C1 segment of cervical spinal cord (tissue), 14 donors: Measurements from ENCODE around the gene NCK2.
"Not testable (repeated sequence)": the region's sequence is repeated elsewhere in the genome, so short reads cannot be mapped to it uniquely, and the experiment has no call there.

ENCODE experiments used
- DNase-seq, 14 donors: peaks; one replicate each; lab custom pipeline; 2025; lab: John Stamatoyannopoulos, UW

NCK2 gene

GRCh38 chr2:105888625-105889024 is 143.9 kb downstream of the NCK2 start:
- no peak for DNase-seq

- no peak for DNase-seq
These were observed 144.3 kb downstream of the NCK2 start for GRCh38 chr2:105889046-105889445.

DNA sequence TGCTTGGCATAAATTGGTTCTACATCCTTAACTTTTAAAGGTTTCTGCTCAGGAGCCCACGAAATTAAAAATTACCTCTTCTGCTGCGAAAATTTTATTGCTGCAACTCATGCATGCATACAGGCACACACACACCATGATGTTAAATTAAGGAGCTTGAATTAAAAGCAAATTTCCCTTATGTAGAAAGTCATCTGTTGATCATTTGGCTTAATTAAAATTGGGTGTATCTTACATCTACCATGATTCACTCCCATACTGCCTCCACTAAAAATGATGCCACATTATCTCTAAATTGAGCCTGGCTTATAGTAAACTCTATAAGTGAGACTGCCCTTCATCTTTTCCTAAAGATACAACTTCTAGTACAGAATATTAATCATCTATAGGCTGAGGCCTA is 145.4 kb downstream of the NCK2 start:
- no peak for DNase-seq

GRCh38 chr2:105890856-105891255 is 146.1 kb downstream of the NCK2 start:
- no peak for DNase-seq

GRCh38 chr2:105893011-105893995 is 148.6 kb downstream of the NCK2 start:
- no peak for DNase-seq

DNA sequence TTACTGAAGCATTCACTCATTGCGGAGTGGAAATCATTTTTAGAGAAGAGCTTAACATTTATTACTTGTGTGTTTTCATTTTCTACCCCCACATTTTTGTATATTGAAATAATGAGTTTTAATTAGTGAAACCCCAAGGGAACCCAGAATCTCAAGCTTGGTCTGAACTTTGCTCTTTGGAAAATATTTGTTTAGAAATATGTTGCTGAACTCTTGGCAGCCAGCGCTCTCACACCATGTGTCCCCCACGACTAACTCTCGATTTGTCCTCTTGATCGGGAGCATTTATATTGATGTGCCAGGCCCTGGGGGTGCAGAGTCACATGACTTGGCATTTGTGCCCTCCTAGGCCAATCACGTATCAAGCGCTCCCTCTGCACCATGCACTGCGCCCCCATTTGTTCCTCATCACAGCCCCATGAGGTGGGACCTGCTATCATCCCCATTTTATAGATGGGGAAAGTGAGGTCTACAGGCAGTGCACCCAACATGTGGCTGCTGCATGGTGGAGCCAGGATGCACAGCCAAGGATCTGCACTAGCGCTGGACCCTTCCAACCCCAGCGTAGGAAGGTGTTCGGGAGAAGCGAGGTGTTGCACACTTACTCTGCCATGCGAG is 149.7 kb downstream of the NCK2 start:
- DNase-seq, result no peak

DNA sequence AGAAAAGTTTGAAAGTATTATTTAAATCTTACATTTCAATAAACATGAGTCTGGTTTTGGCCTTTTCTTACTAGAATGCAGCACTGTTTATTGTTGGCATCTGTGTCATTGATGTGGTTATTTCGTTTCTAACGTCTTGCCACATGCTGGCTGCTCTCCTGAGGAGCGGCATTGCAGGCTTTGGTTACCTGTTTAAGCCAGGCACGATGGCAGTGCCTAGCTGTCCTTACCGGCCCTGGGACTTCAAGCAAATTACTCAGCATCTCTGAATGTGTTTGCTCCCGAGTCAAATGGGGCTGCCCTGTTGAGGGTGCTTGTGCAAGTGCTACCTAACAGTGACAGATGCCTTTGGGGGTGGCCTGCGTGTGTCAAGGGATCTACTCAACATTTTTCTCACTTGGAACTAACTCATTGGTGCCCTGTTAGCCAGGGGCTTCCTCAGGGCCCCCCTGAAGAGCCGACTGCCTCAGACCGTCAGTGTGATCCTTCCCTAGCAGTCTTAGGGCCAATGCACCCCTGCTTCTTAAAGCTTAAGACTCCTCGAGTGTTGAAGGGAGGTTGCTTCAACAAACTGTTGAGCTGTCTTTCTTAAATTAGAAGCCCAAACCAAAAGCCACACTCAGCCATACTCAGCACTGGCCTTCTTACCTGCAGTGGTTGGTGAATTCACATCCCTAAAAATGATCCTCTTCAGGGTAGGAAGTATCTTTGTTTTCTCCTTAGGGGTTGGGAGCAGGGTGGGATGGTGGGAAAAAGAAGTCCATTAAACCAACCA is 151.5 kb downstream of the NCK2 start:
- no peak for DNase-seq

DNA sequence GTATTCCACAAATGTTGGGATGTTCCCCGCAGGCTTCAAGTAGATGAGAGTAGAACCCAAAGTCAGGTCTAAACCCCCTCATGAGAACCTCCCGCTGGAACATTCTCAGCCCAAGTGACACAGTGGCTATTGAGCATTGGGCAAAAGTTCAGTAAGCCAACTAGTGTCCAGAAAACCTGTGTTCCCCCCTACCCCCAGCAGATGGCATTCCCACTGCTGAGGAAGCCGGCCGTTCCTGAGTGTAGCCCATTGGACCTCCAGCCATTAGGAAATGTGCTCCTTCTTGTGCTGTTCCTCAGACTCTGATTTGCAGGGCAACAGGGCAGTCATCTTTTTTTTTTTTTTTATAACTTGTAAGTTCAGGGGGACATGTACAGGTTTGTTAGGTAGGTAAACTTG is 152.1 kb downstream of the NCK2 start:
- DNase-seq, result no peak

GRCh38 chr2:105897694-105898093 is 153.0 kb downstream of the NCK2 start:
- DNase-seq, result not testable (repeated sequence)

DNA sequence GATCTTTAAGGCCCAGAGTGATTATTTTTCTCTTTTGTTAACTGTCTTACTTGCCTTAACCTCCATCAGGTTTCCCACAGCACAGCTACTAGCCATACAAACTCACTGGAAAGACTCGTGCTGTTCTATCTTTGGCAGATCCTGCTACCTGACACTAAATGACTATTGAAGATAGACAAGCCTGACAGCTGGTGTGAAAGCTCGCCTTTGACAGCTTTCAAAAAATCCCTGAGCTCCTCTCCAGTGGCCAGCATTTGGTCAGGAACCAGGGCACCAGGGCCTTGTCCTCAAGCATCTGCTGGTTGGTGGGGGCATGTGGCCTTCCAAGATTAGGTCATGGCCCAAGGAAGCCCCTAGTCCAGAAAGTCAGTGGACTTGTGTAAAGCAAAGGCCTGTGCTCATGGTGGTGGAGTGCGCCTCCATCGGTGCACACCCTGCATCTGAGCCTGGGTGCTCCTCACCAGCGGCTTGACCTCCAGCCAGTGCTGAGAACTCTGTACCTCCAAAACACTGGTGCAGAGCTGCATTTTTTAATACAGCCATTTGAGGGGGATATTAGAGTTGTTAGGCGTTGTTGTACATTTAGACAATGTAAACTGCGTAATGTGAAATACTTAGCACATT is 158.5 kb downstream of the NCK2 start:
- no peak for DNase-seq

- no peak for DNase-seq
These were observed 160.2 kb downstream of the NCK2 start for GRCh38 chr2:105904938-105905337.

GRCh38 chr2:105906481-105906880 is 161.8 kb downstream of the NCK2 start:
- DNase-seq, result no peak

DNA sequence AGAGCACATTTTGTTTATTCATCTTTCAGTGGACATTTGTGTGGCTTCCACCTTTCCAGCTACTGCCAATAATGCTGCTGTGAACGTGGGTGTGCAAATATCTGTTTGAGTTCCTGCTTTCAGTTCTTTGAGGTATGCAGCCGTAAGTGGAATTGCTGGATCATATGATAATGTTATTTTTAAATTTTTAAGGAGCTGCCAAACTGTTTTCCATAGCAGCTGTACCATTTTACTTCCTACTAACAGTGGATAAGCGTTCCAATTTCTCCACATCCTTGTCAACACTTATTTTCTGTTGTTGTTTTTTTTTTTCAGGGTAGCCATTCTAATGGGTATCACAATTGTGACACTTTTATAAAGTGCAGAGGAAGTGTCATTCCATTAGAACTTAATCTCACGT is 162.5 kb downstream of the NCK2 start:
- DNase-seq, result no peak

GRCh38 chr2:105909215-105909614 is 164.5 kb downstream of the NCK2 start:
- no peak for DNase-seq

GRCh38 chr2:105910497-105911238 is 166.0 kb downstream of the NCK2 start:
- no peak for DNase-seq

- no peak for DNase-seq
These were observed 166.7 kb downstream of the NCK2 start for GRCh38 chr2:105911425-105911824.

DNA sequence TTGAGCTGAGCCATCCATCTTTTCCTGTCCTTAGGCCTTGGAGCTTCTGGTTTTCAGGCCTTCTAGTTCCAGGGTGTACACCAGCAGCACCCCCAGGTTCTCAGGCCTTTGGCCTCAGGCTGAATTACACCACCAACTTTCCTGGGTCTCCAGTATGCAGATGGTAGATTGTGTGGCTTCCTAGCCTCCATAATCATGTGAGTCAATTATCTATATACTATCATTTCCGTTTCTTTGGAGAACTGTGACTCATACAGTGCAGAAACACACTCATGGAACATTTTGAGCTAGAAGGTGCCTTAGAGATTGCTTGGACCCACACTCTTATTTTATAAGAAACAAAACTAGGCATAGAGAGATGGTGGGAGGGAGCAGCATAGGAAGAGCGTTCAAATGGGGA is 167.4 kb downstream of the NCK2 start:
- DNase-seq, result no peak

DNA sequence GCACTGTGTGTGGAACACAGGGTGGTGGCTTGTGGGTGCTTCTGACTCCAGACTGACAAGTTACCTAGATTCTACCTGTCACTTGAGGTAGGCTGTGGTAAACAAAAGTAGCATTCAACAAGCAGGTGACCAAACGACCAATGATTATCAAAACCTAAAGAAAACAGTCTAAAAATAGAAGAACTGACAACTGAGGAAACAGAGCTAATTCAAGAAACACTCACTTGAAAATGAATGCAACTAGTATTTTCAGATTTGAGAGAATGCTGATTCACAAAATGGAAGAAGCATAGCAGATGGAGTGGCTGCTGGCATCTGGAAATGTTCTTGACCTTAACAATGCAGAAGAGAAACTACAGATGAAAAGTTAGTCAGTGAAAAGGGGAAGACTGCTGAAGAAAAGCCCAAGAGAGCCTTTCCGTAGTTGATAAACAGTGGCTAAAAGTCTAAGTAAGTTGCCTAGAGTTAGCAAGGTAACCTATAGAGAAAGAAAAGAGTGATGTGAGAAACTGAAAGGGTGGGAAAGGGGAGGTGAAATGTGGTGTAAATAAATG is 170.4 kb downstream of the NCK2 start:
- no peak for DNase-seq

DNA sequence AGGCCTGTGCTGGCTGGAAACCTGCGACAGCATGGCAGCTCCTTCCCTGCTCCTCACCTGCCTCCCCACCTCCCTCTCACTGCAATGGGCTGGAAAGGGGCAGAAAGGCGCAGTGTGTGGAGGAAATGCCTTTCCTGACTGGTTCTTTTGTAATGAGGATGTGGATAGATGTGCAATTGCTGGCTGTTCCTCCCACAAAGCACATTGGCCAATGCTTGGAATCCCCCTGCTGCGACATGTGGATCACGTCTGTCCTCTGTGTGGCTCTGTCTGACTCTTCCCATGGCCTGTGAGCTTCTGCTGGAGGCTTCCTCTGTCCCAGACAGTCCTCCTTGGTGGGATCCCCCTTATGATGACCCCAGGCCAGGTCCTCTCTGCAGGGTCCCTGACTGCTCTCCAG is 172.5 kb downstream of the NCK2 start:
- no peak for DNase-seq

- DNase-seq, result no peak
These were observed 173.0 kb downstream of the NCK2 start for GRCh38 chr2:105917688-105918087.
